Measurements from ENCODE around the gene SPOCD1. TPM values are rescaled to one million over a fixed set of nuclear protein-coding genes. Genes with fewer than 3 reads are reported as not detected.

The SPOCD1 gene
- total and polyA plus RNA-seq, 2 experiments from 2014 or later: 0.73 to 1.3 TPM

DNA sequence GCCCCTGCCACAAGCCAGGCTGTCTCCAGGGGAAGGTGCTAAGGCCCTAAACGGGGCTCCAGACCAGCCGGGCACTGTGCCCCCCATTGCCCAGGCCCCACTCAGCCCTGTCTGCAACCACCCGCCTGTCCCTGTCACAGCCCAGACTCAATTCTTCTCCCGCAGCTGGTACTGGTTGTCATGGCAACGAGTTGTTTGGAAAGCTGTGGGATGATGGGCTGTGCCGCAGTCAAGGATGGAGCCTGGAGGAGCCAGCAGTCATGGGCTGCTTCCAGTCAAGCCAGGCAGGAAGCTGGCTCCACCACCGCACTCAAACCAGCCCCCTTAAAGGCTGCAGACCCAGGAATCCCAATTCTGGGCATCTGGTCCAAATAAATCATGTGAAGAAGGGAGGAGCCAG lies 4.2 kb downstream of the SPOCD1 start:
- Mint-ChIP-seq H3K27me3 (ENCODE audit: insufficient read depth, low read depth, poor library complexity) (peaks cover 10% of the 10 kb centered on the region), H3K4me3 (no peak overlapping the region), H3K4me1 (peaks cover 7% of the 10 kb centered on the region), H3K36me3 (ENCODE audit: low read depth) (no peaks in the 10 kb centered on the region), H3K9me3 (peaks cover 4% of the 10 kb centered on the region; the same call in 2 of the 3 replicates), H3K27ac (no peak overlapping the region)
- Histone ChIP-seq H3K9me2 (ENCODE audit: insufficient read depth) (no peaks in the 10 kb centered on the region), H3K4me1 (ENCODE audit: insufficient read depth) (no peaks in the 10 kb centered on the region), H3K4me3 (no peak overlapping the region), H3K36me3 (ENCODE audit: insufficient read depth) (no peaks in the 10 kb centered on the region), H3F3A (replicated peaks; ENCODE audit: low read depth) (no peaks in the 10 kb centered on the region), H3K4me2 (no peak overlapping the region), H2AFZ (no peak overlapping the region), H3K79me2 (replicated peaks; ENCODE audit: insufficient read depth) (no peaks in the 10 kb centered on the region), H3K27me3 (ENCODE audit: insufficient read depth) (no peaks in the 10 kb centered on the region), H4K20me1 (replicated peaks; ENCODE audit: insufficient read depth) (no peaks in the 10 kb centered on the region), H3K27ac (ENCODE audit: low read depth) (no peak overlapping the region)
- ATAC-seq (peak; percentile 25), DNase-seq (ENCODE audit: low spot score) (peak; percentile 91)
- TF ChIP-seq NANOG (IDR thresholded peaks at IDR 0.05; ENCODE audit: borderline replicate concordance): no peak
- TF ChIP-seq, protein P1, sequence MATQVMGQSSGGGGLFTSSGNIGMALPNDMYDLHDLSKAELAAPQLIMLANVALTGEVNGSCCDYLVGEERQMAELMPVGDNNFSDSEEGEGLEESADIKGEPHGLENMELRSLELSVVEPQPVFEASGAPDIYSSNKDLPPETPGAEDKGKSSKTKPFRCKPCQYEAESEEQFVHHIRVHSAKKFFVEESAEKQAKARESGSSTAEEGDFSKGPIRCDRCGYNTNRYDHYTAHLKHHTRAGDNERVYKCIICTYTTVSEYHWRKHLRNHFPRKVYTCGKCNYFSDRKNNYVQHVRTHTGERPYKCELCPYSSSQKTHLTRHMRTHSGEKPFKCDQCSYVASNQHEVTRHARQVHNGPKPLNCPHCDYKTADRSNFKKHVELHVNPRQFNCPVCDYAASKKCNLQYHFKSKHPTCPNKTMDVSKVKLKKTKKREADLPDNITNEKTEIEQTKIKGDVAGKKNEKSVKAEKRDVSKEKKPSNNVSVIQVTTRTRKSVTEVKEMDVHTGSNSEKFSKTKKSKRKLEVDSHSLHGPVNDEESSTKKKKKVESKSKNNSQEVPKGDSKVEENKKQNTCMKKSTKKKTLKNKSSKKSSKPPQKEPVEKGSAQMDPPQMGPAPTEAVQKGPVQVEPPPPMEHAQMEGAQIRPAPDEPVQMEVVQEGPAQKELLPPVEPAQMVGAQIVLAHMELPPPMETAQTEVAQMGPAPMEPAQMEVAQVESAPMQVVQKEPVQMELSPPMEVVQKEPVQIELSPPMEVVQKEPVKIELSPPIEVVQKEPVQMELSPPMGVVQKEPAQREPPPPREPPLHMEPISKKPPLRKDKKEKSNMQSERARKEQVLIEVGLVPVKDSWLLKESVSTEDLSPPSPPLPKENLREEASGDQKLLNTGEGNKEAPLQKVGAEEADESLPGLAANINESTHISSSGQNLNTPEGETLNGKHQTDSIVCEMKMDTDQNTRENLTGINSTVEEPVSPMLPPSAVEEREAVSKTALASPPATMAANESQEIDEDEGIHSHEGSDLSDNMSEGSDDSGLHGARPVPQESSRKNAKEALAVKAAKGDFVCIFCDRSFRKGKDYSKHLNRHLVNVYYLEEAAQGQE (IDR thresholded peaks at IDR 0.05; ENCODE audit: unreplicated experiment): no peak
- no peak for TF ChIP-seq POLR2AphosphoS5 (IDR thresholded peaks at IDR 0.05; ENCODE audit: low read depth)
- TF ChIP-seq, protein P2, sequence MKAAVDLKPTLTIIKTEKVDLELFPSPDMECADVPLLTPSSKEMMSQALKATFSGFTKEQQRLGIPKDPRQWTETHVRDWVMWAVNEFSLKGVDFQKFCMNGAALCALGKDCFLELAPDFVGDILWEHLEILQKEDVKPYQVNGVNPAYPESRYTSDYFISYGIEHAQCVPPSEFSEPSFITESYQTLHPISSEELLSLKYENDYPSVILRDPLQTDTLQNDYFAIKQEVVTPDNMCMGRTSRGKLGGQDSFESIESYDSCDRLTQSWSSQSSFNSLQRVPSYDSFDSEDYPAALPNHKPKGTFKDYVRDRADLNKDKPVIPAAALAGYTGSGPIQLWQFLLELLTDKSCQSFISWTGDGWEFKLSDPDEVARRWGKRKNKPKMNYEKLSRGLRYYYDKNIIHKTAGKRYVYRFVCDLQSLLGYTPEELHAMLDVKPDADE (IDR thresholded peaks at IDR 0.05): no peak
- no peak for TF ChIP-seq EZH2 (IDR thresholded peaks at IDR 0.05; ENCODE audit: low read depth, unreplicated experiment)
- TF ChIP-seq, protein P3, sequence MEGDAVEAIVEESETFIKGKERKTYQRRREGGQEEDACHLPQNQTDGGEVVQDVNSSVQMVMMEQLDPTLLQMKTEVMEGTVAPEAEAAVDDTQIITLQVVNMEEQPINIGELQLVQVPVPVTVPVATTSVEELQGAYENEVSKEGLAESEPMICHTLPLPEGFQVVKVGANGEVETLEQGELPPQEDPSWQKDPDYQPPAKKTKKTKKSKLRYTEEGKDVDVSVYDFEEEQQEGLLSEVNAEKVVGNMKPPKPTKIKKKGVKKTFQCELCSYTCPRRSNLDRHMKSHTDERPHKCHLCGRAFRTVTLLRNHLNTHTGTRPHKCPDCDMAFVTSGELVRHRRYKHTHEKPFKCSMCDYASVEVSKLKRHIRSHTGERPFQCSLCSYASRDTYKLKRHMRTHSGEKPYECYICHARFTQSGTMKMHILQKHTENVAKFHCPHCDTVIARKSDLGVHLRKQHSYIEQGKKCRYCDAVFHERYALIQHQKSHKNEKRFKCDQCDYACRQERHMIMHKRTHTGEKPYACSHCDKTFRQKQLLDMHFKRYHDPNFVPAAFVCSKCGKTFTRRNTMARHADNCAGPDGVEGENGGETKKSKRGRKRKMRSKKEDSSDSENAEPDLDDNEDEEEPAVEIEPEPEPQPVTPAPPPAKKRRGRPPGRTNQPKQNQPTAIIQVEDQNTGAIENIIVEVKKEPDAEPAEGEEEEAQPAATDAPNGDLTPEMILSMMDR (conservative IDR thresholded peaks at IDR 0.05; ENCODE audit: low read depth in 2 of 2): no peak
- no peak for TF ChIP-seq ZNF114 (CRISPR knock-in tag; IDR thresholded peaks at IDR 0.05)
- TF ChIP-seq EZH2phosphoT487 (IDR thresholded peaks at IDR 0.05; ENCODE audit: unreplicated experiment): no peak
- TF ChIP-seq STAT1 (IDR thresholded peaks at IDR 0.05; ENCODE audit: unreplicated experiment): no peak
- TF ChIP-seq JUNB (IDR thresholded peaks at IDR 0.05; ENCODE audit: unreplicated experiment): no peak
- no peak for TF ChIP-seq CREB1 (CRISPR knock-in tag; IDR thresholded peaks at IDR 0.05; ENCODE audit: low read depth)
- TF ChIP-seq, protein P4, sequence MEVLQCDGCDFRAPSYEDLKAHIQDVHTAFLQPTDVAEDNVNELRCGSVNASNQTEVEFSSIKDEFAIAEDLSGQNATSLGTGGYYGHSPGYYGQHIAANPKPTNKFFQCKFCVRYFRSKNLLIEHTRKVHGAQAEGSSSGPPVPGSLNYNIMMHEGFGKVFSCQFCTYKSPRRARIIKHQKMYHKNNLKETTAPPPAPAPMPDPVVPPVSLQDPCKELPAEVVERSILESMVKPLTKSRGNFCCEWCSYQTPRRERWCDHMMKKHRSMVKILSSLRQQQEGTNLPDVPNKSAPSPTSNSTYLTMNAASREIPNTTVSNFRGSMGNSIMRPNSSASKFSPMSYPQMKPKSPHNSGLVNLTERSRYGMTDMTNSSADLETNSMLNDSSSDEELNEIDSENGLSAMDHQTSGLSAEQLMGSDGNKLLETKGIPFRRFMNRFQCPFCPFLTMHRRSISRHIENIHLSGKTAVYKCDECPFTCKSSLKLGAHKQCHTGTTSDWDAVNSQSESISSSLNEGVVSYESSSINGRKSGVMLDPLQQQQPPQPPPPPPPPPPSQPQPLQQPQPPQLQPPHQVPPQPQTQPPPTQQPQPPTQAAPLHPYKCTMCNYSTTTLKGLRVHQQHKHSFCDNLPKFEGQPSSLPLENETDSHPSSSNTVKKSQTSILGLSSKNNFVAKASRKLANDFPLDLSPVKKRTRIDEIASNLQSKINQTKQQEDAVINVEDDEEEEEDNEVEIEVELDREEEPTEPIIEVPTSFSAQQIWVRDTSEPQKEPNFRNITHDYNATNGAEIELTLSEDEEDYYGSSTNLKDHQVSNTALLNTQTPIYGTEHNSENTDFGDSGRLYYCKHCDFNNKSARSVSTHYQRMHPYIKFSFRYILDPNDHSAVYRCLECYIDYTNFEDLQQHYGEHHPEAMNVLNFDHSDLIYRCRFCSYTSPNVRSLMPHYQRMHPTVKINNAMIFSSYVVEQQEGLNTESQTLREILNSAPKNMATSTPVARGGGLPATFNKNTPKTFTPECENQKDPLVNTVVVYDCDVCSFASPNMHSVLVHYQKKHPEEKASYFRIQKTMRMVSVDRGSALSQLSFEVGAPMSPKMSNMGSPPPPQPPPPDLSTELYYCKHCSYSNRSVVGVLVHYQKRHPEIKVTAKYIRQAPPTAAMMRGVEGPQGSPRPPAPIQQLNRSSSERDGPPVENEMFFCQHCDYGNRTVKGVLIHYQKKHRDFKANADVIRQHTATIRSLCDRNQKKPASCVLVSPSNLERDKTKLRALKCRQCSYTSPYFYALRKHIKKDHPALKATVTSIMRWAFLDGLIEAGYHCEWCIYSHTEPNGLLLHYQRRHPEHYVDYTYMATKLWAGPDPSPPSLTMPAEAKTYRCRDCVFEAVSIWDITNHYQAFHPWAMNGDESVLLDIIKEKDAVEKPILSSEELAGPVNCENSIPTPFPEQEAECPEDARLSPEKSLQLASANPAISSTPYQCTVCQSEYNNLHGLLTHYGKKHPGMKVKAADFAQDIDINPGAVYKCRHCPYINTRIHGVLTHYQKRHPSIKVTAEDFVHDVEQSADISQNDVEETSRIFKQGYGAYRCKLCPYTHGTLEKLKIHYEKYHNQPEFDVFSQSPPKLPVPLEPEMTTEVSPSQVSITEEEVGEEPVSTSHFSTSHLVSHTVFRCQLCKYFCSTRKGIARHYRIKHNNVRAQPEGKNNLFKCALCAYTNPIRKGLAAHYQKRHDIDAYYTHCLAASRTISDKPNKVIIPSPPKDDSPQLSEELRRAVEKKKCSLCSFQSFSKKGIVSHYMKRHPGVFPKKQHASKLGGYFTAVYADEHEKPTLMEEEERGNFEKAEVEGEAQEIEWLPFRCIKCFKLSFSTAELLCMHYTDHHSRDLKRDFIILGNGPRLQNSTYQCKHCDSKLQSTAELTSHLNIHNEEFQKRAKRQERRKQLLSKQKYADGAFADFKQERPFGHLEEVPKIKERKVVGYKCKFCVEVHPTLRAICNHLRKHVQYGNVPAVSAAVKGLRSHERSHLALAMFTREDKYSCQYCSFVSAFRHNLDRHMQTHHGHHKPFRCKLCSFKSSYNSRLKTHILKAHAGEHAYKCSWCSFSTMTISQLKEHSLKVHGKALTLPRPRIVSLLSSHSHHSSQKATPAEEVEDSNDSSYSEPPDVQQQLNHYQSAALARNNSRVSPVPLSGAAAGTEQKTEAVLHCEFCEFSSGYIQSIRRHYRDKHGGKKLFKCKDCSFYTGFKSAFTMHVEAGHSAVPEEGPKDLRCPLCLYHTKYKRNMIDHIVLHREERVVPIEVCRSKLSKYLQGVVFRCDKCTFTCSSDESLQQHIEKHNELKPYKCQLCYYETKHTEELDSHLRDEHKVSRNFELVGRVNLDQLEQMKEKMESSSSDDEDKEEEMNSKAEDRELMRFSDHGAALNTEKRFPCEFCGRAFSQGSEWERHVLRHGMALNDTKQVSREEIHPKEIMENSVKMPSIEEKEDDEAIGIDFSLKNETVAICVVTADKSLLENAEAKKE (CRISPR knock-in tag; IDR thresholded peaks at IDR 0.05): no peak
- TF ChIP-seq ZNF331 (CRISPR knock-in tag; IDR thresholded peaks at IDR 0.05; ENCODE audit: low read depth): no peak

Measured in GM23338 (cell line).